Tibial nerve (tissue), 4 donors: ENCODE results near the gene HLA-DOB.

Experiments
- CTCF ChIP-seq, 5 experiments: fragments of 200-600 bp in 3 of 5; fragments of 450-650 bp in 2 of 5; sonication (generic) in 3 of 5; IDR thresholded peaks; one replicate each; pipeline ENCODE4 v1.5.1; 2016 to 2019; ENCODE audit warnings: antibody characterized with exemption in 5 of 5, mild to moderate bottlenecking in 3 of 5, moderate library complexity in 2 of 5
- EP300 ChIP-seq, 2 donors: sonication (generic); formaldehyde crosslinking; IDR thresholded peaks; one replicate each; pipeline ENCODE4 v1.6.1; 2017; ENCODE audit warnings: antibody characterized with exemption in 2 of 2, mild to moderate bottlenecking in 1 of 2

GRCh38 chr6:32796848-32797776 lies 19.7 kb downstream of the HLA-DOB start:
- TF ChIP-seq EP300 (IDR thresholded peaks at IDR 0.05) (no peak), CTCF (IDR thresholded peaks at IDR 0.05) (peak; percentile 82 to 94 (median 89))
